HEK293T (cell line): ENCODE measurements around the gene CCDC187.

Source experiments
- CTBP1 ChIP-seq: fragments of 450-650 bp; IDR thresholded peaks from 2 replicates; pipeline ENCODE4 v1.6.1; 2016; ENCODE audit warnings: borderline replicate concordance
- NFRKB ChIP-seq: fragments of 450-650 bp; IDR thresholded peaks from 2 replicates; pipeline ENCODE4 v1.6.1; 2016; ENCODE audit warnings: mild to moderate bottlenecking, moderate library complexity
- SP1 ChIP-seq: fragments of 450-650 bp; IDR thresholded peaks from 2 replicates; pipeline ENCODE4 v1.6.1; 2017

DNA sequence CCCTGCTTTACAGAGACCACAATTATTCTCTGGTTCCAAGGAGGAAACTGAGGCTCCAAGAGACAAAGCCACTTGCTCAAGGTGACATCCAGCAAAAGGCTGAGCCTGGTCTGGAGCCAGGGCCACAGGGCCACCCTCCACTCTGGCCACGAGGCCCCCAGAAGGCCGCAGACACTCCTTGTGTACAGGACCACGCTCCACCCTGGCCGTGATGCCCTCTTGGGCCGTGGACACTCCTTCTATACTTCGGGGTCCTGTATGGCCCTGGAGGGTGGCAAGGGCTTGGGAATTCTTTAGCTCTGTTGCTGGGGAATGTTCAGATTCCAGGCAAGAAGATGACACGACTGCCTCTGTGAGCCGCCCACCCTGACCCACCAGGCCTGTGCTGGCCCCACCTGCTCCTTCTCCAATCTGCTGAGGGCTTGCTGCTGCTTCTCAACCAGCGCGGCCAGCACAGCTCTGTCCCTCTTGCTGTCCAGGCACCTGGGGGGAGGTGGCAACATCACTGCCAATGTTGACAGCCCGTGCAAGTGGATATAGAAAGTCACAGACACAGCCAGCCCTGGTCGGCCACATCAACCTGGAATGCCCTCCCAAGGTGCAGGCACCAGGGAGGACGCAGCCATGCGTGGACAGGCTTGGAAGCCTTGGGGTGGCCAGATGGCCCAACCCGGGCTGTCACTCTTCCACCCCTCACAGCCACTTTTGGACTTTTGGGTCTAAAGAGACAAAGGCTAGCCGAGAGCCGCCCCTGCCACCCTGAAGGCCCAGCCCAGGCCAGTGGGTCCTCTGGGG lies 38.1 kb downstream of the CCDC187 start:
- TF ChIP-seq NFRKB (no peak), SP1 (no peak), CTBP1 (no peak)
